ENCODE measurements around the gene REXO1. TPM values are rescaled to one million over a fixed set of nuclear protein-coding genes. Genes with fewer than 3 reads are reported as not detected.

Gene REXO1
- total RNA-seq, 1 experiment from 2014 or later, result 8.1 TPM

GRCh38 chr19:1828279-1829238 is 19.7 kb downstream of the REXO1 start:
- no peak for DNase-seq (ENCODE audit: low read depth)

GRCh38 chr19:1827566-1828278 is 20.6 kb downstream of the REXO1 start:
- DNase-seq (ENCODE audit: low read depth), result no peak

- DNase-seq (ENCODE audit: low read depth), result no peak
These were observed 21.4 kb downstream of the REXO1 start for GRCh38 chr19:1826557-1827521.

GRCh38 chr19:1825909-1826556 is 22.2 kb downstream of the REXO1 start:
- DNase-seq (ENCODE audit: low read depth), result peak; percentile 73

- DNase-seq (ENCODE audit: low read depth), result no peak
These were observed 24.0 kb downstream of the REXO1 start for GRCh38 chr19:1824252-1824622.

- no peak for DNase-seq (ENCODE audit: low read depth)
These were observed 24.6 kb downstream of the REXO1 start for GRCh38 chr19:1823539-1824251.

- DNase-seq (ENCODE audit: low read depth), result no peak
These were observed 25.3 kb downstream of the REXO1 start for GRCh38 chr19:1823020-1823419.

- DNase-seq (ENCODE audit: low read depth), result no peak
These were observed 26.1 kb downstream of the REXO1 start for GRCh38 chr19:1822210-1822609.

GRCh38 chr19:1819341-1820255 is 28.7 kb downstream of the REXO1 start:
- DNase-seq (ENCODE audit: low read depth), result no peak

- DNase-seq (ENCODE audit: low read depth), result no peak
These were observed 29.6 kb downstream of the REXO1 start for GRCh38 chr19:1818549-1819195.

GRCh38 chr19:1817553-1818179 is 30.6 kb downstream of the REXO1 start:
- no peak for DNase-seq (ENCODE audit: low read depth)

GRCh38 chr19:1816530-1817298 is 31.6 kb downstream of the REXO1 start:
- DNase-seq (ENCODE audit: low read depth), result no peak

GRCh38 chr19:1815605-1816529 is 32.4 kb downstream of the REXO1 start:
- no peak for DNase-seq (ENCODE audit: low read depth)

- DNase-seq (ENCODE audit: low read depth), result no peak
These were observed 33.3 kb downstream of the REXO1 start for GRCh38 chr19:1814833-1815604.

- no peak for DNase-seq (ENCODE audit: low read depth)
These were observed 33.9 kb downstream of the REXO1 start for GRCh38 chr19:1814391-1814790.

All from Daoy (cell line).